ENCODE results near the gene TSC22D2.

TSC22D2 gene

DNA sequence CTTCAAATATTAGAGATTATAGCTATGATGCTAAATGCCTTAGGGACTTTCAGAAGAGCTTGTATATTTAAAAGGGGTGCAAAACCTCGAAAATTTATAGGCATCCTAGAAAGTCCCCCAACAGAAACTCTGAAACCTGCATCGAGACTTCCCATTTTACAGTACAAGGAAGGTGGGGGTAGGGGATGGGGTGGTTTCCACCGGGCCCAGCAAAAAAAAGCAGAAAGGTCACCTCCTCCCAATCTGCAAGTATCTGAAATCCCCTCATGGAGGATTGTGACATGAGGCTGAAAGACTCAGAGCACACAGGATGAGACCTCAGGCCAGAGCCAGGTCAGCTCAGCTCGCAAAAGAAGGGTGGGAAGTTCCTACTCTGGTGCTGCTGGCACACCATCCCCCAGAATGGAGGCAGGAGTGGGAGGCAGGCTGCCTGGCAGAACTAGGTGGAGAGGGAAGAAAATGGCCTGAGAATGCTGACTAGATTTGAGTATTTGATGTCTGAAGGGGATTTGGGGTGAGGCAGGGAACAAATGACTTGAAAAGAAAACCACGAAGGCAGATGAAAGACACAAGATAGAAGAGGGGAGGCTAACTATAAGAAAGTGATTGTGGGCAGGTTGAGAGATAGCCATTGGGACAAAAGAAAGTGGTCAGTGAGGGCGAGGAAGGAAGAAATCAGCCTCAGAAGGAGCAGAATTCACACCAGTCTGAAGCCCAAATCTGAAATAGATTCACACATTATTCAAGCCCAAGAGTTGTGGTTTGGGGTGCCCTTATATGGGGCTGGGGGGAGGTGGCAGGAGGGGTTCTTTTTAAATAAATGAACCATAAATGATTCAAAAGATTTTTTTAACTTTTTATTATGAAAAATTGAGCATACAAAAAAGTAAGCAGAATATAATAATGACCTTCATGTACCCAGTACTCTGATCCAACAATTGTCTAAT lies 22.5 kb upstream of the TSC22D2 start:
- no peak for DNase-seq

DNA sequence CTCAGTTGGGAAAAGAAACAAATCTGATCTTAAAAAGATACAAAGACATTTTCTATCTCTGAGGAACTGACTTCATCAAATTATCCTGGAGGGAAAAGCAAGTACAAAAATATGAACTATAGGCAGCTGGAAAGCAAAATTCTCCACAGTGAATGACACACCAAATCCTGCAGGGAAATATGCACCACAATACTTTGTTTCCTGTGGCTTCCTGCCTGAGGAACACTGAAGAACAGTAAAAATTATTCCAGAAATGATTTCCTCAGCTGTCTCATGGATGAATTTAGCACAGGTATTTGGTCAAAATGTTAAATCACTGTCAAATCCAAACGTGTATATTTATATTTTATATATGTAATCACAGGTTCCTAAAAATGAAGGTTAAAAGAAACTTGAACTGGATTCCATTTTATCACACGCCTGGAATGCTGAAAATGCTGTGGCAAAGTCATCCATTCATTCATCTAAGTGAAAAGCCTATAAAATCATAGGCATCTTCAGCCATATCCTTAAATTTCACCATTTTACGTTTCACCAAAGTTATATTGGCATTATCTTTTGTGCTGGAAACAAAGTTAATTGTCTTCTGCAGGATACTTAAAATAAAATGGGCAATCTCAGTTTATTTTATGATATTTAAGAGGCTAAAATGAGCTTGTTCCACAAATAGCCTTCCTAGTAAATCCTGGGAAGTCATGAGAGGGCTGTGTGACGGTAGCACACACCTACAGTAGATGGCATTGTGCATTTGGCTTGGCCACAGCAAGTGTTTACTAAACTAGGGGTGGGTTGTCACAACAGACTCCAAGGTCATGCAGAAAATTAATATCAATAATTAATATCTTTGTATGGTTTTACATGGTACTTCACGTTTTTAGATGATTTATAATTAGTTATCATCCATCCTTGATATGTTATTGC lies 19.3 kb upstream of the TSC22D2 start:
- no peak for DNase-seq

DNA sequence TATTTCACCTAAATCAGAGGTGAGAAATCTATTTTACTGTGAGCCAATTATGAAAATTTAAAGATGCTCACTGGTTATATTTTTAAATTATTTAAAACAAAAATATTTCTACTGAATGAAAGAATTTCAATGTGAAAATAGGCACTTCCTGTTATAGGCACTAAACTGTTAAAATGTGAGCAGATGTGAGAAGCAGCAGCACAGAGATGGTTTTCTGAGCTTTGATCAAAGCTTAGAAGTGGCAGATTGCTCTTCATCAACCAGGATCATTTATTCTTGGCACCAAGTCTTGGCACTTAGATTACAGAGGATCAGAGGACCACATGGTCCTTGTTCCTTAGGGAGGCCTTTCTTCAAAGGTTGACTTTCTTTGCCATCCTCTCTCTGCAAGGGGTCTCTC lies 18.0 kb upstream of the TSC22D2 start:
- no peak for DNase-seq

DNA sequence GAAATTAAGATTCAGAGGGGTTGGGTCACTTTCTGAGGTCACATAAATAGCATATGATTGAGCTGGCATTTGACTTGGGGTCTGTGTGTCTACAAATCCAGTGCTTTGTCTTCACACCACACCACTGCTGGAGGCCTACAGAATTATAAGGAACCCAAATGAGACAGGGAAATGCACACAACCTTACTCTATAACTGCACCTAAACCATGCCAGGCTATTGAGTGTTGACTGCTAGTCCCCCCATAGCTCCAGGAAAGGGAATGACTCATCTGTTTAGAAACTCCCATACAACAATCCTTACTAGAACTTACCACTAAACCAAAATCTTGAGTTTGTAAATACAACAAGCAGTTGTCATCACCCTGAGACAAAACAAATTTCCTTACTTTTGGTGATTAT lies 16.9 kb upstream of the TSC22D2 start:
- no peak for DNase-seq

DNA sequence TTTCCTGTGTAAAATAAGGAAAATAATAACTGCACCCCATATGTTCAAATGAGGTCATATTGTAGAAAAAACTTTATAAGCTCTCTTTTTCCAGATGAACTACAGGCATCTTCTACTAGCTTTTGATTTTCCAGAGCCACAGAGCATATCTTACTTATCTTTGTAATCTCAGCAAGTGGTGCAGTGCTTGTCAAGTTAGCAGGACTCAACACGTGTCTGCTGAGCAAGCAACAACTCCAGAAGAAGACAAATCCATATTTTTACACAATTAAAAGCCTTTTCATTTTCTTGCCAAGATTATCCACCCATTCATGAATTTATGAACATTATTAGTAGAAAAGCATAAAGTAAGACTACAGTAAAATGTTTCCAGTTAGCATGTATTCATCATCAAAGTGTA lies 14.4 kb upstream of the TSC22D2 start:
- no peak for DNase-seq

DNA sequence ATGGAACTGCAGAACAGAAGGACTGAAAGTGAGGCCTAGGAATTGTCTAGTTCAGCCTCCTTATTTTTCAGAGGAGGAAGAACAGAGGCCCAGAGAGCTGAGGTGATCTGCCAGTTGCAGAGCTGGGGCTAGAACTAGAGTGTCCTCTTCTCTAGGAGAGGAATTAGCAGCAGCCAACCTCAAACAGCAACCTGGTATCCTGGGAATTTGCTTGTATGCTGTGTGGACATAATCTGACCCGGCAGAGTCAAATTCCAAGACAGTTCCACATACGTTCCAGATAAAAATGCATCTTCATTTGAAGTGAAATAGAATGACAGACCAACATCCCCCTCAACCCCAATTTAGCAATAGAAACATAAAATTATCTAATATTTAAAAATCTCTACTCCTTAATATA lies 13.5 kb upstream of the TSC22D2 start:
- DNase-seq = no peak

DNA sequence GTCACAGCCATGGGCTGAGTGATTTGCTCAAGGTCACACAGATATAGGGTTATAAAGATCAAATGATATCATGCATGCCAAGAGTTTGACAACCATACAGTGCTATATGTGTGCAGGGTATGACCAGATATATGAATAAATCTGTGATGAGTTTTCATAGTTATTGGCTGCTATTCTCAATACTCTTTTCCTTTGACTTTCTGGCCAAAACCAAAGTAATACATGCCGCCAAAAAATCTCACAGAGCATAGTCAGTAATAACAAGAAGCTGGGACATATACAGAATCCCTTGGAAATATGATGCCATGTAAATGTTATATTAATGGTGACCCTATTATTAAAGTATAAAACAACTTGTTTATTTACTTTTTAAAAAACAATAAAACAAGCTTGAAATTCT lies 11.6 kb upstream of the TSC22D2 start:
- no peak for DNase-seq

DNA sequence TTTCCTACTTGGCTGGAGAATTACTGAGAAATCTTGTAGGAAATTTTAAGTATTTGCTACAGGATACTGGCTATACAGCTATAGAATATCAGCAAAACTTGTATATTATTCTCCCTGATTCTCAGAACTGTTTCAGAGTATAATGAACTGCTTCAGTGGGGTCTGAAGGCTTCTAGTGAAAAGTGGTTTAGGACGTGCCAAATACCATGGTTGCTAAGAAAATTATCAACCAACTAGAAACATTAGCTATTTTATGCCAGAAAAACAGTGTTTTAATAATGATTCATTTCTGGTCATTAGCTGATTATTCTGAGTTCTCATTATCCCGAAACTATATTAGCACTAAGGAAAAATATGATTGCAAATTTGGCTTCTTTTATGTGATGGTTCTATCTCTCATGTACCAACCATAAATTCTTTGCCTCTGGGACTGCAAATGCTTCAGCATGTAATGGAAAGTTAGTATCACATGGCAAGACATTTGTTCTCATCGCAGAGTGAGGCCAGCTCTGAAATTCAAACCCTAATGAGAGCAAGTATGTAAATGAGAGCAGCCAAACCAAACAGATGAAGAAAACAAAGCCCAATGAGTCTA lies 11.0 kb upstream of the TSC22D2 start:
- no peak for DNase-seq

DNA sequence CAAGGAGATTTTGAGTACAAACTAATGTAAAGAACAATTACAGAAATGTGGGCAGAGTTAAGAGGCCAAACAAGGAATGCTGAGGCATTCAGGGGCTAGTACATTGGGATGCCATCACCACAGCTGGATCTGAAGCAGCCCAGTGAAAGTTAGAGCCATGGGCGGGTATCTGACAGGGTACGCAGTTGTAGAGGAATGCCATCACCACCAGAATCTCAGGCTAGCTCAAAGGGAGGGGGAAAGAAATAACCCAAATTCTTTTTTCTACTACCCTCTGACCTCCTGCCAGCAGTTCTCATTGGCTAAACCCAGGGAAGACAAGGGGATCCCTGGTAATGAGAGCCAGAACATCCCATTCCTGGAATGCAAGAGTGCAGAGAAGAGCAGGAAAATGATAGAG lies 9.0 kb upstream of the TSC22D2 start:
- DNase-seq = no peak

DNA sequence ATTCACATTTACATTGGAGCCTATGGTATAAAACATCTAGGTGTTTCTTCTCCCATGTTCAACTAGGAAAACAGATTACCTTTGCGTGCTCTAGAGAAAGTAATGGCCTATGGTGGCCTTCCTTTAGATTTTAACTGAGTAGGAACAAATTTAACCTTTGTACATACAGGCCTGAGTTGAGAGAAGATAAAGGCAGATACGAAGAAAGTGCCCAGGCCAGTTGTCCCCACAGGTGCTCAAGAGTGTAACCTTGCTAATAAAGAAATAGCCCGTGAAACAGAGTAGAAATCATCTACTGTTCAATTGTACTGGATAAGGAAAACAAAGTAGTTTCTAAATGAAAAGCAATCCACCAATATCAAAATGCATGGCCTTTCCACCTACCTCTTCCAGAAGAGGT lies 6.8 kb upstream of the TSC22D2 start:
- no peak for DNase-seq

DNA sequence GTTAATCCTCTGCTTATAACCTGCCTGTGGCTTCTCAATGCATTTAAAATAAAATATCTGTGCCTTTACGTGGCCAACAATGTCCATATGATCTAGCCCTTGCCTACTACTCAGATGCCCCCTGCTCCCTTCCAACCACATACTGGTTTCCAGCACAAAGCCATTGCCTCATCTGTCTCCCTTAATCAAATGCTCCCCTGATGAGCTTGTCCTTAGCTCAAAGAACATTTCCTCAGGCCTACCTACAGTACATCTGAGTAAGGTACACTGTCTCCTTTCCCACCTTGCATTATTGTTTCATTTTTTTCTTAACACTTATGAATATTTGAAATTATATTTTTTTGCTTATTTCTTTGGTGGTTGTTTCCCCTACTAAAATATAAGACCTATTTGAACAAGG lies 5.9 kb upstream of the TSC22D2 start:
- DNase-seq = no peak

DNA sequence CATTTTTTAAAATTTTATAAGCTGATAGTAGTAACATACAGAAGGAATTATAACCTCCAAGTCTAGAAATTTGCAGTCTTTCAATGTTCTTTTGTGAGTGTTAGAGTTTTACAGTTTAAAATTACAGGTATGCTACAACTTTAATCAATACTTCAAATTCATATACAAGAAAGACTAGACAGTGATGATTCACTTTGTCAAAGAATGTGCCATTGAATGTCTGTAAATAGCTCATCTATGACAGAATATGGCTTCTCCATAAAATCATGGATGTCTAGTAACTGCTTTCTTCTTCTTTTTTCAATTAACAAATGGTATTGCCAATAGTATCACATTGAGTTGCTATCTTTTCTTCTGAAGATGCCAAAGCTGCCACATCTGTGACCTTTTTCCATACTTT lies 4.1 kb upstream of the TSC22D2 start:
- DNase-seq = no peak

DNA sequence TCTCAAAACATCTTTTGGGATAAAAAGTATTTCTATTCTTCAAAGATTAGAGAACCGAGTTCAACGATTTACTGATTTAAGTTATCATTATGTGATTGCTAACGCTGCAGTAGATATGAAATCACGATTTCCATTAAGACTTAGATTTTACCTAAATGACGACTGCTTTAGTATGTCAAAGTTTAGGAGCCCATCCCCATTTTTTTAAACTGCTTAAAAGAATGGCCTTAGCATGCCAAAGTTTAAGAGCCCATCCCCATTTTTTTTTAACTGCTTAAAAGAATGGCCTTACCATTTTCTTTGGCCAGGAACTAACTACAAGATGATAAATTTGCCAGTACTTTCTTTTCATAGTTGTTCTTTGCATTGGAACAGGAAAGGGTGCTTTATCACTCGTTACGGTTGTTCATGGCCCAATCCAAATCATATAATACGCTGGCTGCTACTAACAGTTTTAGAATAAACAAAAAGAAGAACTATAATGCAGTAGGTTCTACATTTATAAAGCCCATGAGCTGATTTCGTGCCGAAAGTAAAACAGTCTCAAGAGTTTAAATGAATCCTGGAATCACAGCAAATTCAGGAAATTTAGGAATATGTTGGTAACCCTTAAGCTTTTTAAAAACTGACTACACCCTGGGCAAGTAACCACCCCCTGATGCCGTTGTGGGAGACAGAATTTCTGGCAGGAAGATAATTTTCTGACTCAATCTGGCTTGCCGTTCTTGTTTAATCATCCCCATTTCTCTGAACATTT lies 869 bp upstream of the TSC22D2 start:
- no peak for DNase-seq

DNA sequence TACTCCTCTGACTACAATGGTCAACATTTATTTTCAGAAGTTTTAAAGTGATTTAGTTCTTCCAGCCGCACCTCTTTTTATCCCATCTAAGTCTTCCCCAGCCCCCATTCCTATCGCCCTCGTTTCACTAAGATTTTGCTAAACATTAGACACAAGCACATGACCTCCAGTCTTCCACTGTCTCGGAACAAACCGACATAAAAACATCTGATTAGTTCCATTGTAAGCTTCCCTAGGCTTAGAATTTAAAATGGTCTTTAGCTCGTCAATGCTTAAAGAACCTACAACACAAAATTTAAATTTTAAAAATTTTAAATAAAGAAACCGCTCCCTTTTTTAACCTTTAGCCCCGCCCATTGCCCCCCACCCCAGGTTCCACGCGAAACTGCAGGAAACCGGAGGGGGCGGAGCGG lies 284 bp upstream of the TSC22D2 start:
- no peak for DNase-seq

DNA sequence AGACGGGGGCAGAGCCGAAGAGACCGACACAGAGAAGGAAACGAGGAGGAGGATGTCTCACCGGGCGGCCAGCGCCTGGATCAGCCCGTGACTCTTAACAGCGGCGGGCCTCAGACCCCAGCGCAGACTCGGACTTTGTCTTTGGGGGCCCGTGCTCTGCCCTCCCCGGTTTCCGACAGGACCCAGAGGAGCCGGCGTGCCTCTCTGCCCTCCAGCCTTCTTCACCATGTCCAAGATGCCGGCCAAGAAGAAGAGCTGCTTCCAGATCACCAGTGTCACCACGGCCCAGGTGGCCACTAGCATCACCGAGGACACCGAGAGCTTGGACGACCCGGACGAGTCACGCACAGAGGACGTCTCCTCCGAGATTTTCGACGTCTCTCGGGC lies 1.0 kb downstream of the TSC22D2 start:
- DNase-seq = no peak

DNA sequence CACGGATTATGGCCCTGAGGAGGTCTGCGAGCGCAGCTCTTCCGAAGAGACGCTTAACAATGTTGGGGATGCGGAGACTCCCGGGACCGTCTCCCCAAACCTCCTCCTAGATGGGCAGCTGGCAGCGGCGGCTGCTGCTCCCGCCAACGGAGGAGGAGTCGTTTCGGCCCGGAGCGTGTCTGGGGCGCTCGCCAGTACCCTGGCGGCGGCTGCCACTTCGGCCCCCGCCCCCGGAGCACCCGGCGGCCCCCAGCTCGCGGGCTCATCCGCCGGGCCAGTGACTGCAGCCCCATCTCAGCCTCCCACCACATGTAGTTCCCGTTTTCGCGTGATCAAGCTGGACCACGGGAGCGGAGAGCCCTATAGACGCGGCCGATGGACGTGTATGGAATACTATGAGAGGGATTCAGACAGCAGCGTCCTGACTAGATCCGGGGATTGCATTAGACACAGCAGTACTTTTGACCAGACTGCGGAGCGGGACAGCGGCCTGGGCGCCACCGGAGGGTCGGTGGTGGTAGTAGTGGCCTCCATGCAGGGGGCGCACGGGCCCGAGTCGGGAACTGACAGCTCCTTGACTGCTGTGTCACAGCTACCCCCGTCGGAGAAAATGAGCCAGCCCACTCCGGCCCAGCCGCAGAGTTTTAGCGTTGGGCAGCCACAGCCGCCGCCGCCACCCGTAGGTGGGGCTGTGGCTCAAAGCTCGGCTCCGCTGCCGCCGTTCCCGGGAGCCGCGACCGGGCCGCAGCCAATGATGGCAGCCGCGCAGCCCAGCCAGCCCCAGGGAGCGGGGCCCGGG lies 1.6 kb downstream of the TSC22D2 start:
- peak; percentile 67 for DNase-seq

DNA sequence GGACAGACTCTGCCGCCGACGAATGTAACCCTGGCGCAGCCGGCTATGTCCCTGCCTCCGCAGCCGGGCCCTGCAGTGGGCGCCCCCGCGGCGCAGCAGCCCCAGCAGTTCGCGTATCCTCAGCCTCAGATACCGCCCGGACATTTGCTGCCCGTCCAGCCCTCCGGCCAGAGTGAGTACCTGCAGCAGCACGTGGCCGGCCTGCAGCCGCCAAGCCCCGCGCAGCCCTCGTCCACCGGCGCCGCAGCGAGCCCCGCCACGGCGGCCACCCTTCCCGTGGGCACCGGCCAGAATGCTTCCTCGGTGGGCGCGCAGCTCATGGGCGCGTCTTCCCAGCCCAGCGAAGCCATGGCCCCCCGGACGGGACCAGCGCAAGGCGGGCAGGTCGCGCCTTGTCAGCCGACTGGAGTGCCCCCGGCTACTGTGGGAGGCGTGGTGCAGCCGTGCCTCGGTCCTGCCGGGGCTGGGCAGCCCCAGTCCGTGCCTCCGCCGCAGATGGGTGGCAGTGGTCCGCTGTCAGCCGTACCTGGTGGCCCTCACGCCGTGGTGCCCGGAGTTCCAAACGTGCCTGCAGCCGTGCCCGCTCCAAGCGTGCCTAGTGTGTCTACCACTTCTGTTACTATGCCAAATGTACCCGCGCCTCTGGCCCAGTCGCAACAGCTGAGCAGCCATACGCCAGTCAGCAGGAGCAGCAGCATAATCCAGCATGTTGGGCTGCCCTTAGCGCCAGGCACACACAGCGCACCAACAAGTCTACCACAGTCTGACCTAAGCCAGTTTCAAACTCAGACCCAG lies 2.4 kb downstream of the TSC22D2 start:
- DNase-seq = peak; percentile 12

DNA sequence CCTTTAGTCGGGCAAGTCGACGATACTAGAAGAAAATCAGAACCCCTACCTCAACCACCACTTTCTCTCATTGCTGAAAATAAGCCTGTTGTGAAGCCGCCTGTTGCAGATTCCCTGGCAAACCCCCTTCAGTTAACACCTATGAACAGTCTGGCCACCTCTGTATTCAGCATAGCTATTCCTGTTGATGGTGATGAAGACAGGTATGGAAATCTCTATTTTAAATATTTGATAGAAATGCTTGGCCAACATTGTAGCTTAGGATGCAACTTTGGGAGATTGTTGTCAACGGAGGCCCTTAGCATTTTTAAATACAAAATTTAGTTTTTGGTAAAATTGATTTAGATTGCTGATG lies 3.0 kb downstream of the TSC22D2 start:
- no peak for DNase-seq

DNA sequence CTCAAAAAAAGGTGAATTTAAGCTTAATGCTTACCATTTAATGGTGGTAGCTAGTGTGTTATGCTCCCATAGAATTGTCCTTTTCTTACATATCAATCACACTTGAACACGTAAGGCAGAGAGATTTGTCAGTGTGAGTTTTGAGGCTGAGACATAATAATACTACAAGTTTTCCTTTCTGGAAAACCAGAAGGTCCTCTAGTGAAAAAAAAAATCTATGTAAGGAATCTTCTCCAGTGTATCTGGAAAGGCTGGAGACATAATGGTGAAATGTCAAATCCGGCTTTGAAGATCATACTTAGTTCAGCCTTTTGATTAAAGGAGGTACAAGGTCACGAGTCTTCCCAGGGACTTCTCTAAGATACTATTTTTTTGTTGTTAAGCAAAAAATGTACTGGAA lies 3.4 kb downstream of the TSC22D2 start:
- no peak for DNase-seq

DNA sequence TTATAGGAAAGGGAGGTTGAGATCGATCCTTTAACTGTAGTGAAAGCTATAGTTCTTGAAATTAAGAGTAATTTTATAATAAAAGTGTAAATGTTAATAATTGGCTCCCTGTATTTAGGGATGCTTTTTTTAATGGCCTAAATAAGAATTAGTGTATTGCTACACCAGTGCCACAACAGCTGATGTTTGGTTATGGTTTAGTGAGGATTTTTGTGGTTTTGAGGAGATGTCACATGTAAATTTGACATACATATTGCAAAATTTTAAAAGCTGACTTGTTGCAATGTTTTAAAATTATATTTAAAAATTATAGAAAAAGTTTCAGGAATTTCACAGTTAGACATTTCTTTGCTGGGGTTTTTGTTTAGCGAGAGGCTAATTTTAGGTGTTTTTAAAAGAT lies 3.9 kb downstream of the TSC22D2 start:
- no peak for DNase-seq

DNA sequence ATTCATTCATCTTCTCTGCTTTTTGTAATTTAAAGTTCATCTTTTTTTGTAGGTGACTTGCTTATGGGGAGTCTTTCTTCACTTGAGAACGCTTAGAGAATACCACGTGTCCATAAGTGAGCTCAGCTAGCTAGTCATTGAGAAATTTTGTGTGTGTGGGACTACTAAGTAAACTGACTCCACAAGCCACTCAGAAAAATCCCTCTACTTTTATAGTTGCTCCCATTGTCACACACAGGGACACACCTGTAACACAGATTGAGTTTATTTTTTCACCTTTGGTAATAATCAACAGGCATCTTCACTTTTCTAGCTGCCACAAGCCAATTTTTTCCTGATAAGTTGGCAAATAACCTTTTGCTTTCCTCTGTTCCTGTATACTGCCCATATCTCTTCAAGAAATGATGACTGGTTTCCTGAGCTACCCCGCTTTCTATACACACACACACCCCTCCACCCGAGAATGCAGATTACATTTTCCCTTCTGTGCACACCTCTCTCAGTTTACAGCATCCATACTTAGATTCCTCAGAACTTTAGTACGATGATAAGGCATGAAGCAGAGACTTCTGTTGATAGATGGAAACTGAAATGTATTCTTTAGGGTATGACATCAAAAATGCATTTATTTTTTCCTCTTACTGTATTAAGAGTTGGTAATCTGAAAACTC lies 4.6 kb downstream of the TSC22D2 start:
- peak; percentile 9 for DNase-seq
